Keratinocyte (primary cell): ENCODE results near the gene ARHGEF3. TPM values are rescaled to one million over a fixed set of nuclear protein-coding genes. Genes with fewer than 3 reads are reported as not detected.

Experiments used
- DNase-seq: peaks from one replicate; pipeline ENCODE4 v3.0.0-alpha.2; 2011; ENCODE audit warnings: low read depth, missing footprints, low spot score
- FAIRE-seq: peaks from 2 replicates; lab custom pipeline; 2011; peaks lifted over from hg19 to GRCh38; lab: Jason Lieb, UNC
- H2AFZ ChIP-seq: 2 replicates; pipeline ENCODE4 v1.6.0; 2012; ENCODE audit warnings: low read length, control low read depth, inconsistent platforms; ENCODE audit not compliant: control insufficient read depth
- H3K27ac ChIP-seq: 2 replicates; pipeline ENCODE4 v1.5.1; 2011; ENCODE audit warnings: low read length; ENCODE audit not compliant: control insufficient read depth, insufficient read depth
- H3K27me3 ChIP-seq: 3 replicates; pipeline ENCODE4 v1.6.0; 2011; ENCODE audit warnings: low read length; ENCODE audit not compliant: control insufficient read depth, insufficient read depth; ENCODE audit errors: extremely low read depth
- H3K36me3 ChIP-seq, 2 experiments: 2 replicates in 1 of 2; 3 replicates in 1 of 2; pipeline ENCODE4 v1.5.1; 2011; ENCODE audit warnings: low read length in 2 of 2, mild to moderate bottlenecking in 1 of 2; ENCODE audit not compliant: control insufficient read depth in 2 of 2, insufficient read depth in 2 of 2; ENCODE audit errors: extremely low read depth in 1 of 2
- H3K4me1 ChIP-seq: 3 replicates; pipeline ENCODE4 v1.5.1; 2011; ENCODE audit warnings: low read length; ENCODE audit not compliant: control insufficient read depth, insufficient read depth; ENCODE audit errors: extremely low read depth
- H3K4me2 ChIP-seq: 3 replicates; pipeline ENCODE4 v1.6.0; 2011; ENCODE audit warnings: low read depth, low read length; ENCODE audit not compliant: control insufficient read depth, insufficient read depth; ENCODE audit errors: extremely low read depth
- H3K4me3 ChIP-seq, 3 experiments: fragments of 200-600 bp in 1 of 3; sonication (generic) in 1 of 3; 2 replicates in 2 of 3; 3 replicates in 1 of 3; pipeline ENCODE4 v1.5.1; 2011 to 2016; ENCODE audit warnings: low read length in 3 of 3, mild to moderate bottlenecking in 3 of 3, control low read depth in 2 of 3, inconsistent platforms in 1 of 3, low read depth in 1 of 3, mixed read lengths in 1 of 3, mixed run types in 1 of 3, moderate library complexity in 1 of 3; ENCODE audit not compliant: control insufficient read depth in 2 of 3, insufficient read depth in 2 of 3; ENCODE audit errors: extremely low read depth in 1 of 3
- H3K79me2 ChIP-seq: 2 replicates; pipeline ENCODE4 v1.6.0; 2012; ENCODE audit warnings: low read length; ENCODE audit not compliant: control insufficient read depth, insufficient read depth
- H3K9ac ChIP-seq: 3 replicates; pipeline ENCODE4 v1.6.0; 2011; ENCODE audit warnings: low read length; ENCODE audit not compliant: control insufficient read depth, insufficient read depth; ENCODE audit errors: extremely low read depth
- H3K9me1 ChIP-seq: 3 replicates; pipeline ENCODE4 v1.6.0; 2011; ENCODE audit warnings: low read length; ENCODE audit not compliant: control insufficient read depth, insufficient read depth; ENCODE audit errors: extremely low read depth
- H3K9me3 ChIP-seq: 2 replicates; pipeline ENCODE4 v1.5.1; 2012; ENCODE audit warnings: low read depth, low read length; ENCODE audit not compliant: control insufficient read depth
- H4K20me1 ChIP-seq: 3 replicates; pipeline ENCODE4 v1.6.0; 2011; ENCODE audit warnings: low read length; ENCODE audit not compliant: control insufficient read depth, insufficient read depth; ENCODE audit errors: extremely low read depth
- EZH2 ChIP-seq: IDR thresholded peaks from one replicate; pipeline ENCODE4 v1.6.1; 2012; ENCODE audit warnings: inconsistent platforms, mild to moderate bottlenecking, low read length, moderate library complexity
- dilution Hi-C: fragments of 300-500 bp; cut with MboI; formaldehyde crosslinking; loops from one replicate; pipeline ENCODE4 v1.7.0; 2020; ENCODE audit warnings: low sequenced_read_pairs; ENCODE audit not compliant: extremely low pct_ligation_motif_present
- polyA plus RNA-seq, 5 experiments: library from polyadenylated mRNA; depleted of rRNA in 3 of 5; stranded (reverse) in 3 of 5; stranded (forward) in 1 of 5; unstranded in 1 of 5; fragments of >200 nt; gene quantifications; 1 replicate in 1 of 5; 2 replicates in 3 of 5; 3 replicates in 1 of 5; pipeline versions ENCODE4 v1.2.1 to v1.2.3, GENCODE V29; 2011 to 2012; ENCODE audit warnings: missing spikeins in 2 of 5, low read depth in 1 of 5, low replicate concordance in 1 of 5
- TF ChIP-seq, protein P1 (sequence below), 3 experiments: IDR thresholded peaks in 1 of 3; conservative IDR thresholded peaks in 1 of 3; optimal IDR thresholded peaks in 1 of 3; 2 replicates in 2 of 3; 3 replicates in 1 of 3; pipeline versions ENCODE3 to v1.5.1; 2011; ENCODE audit warnings: low read length in 3 of 3, mild to moderate bottlenecking in 3 of 3, moderate library complexity in 2 of 3, control low read depth in 1 of 3, inconsistent platforms in 1 of 3; ENCODE audit not compliant: insufficient read depth in 2 of 3; ENCODE audit errors: extremely low read depth in 1 of 3

Gene ARHGEF3
- polyA plus RNA-seq, 1 donor (not counting 4 experiments of a cell fraction or from before 2014, with no cell fraction given) = 26.2 TPM

DNA sequence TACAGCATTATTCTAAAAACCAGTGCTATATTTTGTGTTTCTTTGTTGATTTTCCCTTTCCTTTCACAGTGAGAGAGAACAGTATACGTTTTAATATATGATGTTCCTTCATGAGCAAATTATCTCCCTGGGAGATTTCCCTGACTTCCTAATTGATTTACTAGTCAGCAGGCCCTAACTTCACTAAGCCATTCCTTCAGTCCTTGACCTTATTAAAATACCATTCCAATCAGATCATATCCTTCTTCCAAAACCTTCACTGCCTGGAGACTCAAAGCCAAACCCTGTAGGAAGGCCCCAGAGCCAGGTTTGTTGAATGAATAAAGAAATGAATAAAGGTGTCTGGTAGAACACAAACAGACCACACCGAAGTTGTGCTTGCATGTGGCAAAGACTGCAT is 43.8 kb upstream of the ARHGEF3 start:
- no peak overlapping the region for H2AFZ ChIP-seq
- no peak overlapping the region for H3K27ac ChIP-seq
- H3K4me2 ChIP-seq = no peak overlapping the region
- dilution Hi-C loops = no loop called here
- no peaks in the 10 kb centered on the region for H3K9me1 ChIP-seq
- H3K9ac ChIP-seq = no peak overlapping the region
- H3K4me3 ChIP-seq = no peak overlapping the region
- FAIRE-seq (peak; percentile 67), DNase-seq (no peak)
- H3K27me3 ChIP-seq = no peaks in the 10 kb centered on the region
- H3K36me3 ChIP-seq = no peaks in the 10 kb centered on the region
- no peaks in the 10 kb centered on the region for H3K79me2 ChIP-seq
- no peaks in the 10 kb centered on the region for H4K20me1 ChIP-seq
- TF ChIP-seq, protein P1, sequence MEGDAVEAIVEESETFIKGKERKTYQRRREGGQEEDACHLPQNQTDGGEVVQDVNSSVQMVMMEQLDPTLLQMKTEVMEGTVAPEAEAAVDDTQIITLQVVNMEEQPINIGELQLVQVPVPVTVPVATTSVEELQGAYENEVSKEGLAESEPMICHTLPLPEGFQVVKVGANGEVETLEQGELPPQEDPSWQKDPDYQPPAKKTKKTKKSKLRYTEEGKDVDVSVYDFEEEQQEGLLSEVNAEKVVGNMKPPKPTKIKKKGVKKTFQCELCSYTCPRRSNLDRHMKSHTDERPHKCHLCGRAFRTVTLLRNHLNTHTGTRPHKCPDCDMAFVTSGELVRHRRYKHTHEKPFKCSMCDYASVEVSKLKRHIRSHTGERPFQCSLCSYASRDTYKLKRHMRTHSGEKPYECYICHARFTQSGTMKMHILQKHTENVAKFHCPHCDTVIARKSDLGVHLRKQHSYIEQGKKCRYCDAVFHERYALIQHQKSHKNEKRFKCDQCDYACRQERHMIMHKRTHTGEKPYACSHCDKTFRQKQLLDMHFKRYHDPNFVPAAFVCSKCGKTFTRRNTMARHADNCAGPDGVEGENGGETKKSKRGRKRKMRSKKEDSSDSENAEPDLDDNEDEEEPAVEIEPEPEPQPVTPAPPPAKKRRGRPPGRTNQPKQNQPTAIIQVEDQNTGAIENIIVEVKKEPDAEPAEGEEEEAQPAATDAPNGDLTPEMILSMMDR (optimal IDR thresholded peaks at IDR 0.05 in 1 of 3, IDR thresholded peaks at IDR 0.05 in 1 of 3, conservative IDR thresholded peaks at IDR 0.05 in 1 of 3; ENCODE audit: extremely low read depth in 1 of 3, insufficient read depth in 2 of 3, low read length in 3 of 3) = no peak
- TF ChIP-seq EZH2 = no peak
- no peaks in the 10 kb centered on the region for H3K4me1 ChIP-seq
- H3K9me3 ChIP-seq = no peaks in the 10 kb centered on the region

DNA sequence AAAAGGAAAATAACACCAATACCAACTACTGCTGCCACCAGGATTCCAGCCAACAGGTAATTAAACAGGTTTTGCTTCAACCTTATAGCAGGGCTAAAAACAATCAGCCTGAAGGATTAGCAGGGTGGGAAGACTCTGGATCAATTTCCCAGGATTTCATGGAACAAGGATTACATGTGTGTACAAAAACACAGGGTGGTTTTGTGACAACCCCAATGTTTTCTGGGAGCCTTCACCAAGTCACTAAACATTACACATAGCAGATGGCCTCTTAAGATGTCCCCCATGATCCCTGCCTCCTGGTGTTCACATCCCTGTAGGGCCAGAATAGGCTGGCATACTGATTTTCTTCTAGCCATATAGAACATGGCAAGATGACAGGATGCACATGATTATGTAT is 42.8 kb upstream of the ARHGEF3 start:
- Histone ChIP-seq H3K4me1 (peaks cover 9% of the 10 kb centered on the region), H4K20me1 (no peaks in the 10 kb centered on the region), H3K9me1 (no peaks in the 10 kb centered on the region), H3K36me3 (no peaks in the 10 kb centered on the region), H3K79me2 (no peaks in the 10 kb centered on the region), H3K9ac (no peak overlapping the region), H3K4me3 (no peak overlapping the region), H2AFZ (no peak overlapping the region), H3K27ac (no peak overlapping the region), H3K27me3 (no peaks in the 10 kb centered on the region), H3K4me2 (no peak overlapping the region), H3K9me3 (no peaks in the 10 kb centered on the region)
- DNase-seq (no peak), FAIRE-seq (no peak)
- no peak for TF ChIP-seq EZH2
- TF ChIP-seq, protein P1 (optimal IDR thresholded peaks at IDR 0.05 in 1 of 3, IDR thresholded peaks at IDR 0.05 in 1 of 3, conservative IDR thresholded peaks at IDR 0.05 in 1 of 3; ENCODE audit: extremely low read depth in 1 of 3, insufficient read depth in 2 of 3, low read length in 3 of 3) = no peak
- dilution Hi-C loops = no loop called here
